IPS-11a (cell line): ENCODE data around the gene SYTL5.

Experiments used
- H3K4me3 ChIP-seq: one replicate; pipeline ENCODE4 v1.5.1; 2013; ENCODE audit warnings: low read depth, low read length, control low read depth

SYTL5 gene

DNA sequence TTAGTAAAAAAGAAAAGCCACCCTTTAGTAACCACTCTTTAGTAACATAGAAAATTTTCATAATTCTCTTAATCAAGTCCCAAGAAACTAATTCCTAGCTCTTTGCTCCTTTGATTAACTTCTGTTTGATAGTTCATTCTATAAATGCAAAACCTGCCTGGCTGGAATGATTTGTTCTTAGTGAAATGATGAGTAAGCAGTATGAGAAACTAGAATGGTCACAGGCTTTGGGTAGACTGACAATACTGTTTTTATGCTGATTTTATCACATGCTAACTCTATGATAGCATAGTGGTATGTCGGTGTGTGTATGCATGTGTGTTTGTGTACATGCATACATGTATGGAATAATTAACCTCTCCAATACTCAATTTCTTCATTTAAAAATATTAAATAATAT lies 81.2 kb downstream of the SYTL5 start:
- H3K4me3 ChIP-seq, result no peak overlapping the region

- H3K4me3 ChIP-seq, result no peak overlapping the region
Observed at GRCh38 chrX:38089173-38089982, 83.0 kb downstream of the SYTL5 start.

- H3K4me3 ChIP-seq, result no peak overlapping the region
Observed at GRCh38 chrX:38095971-38096529, 89.7 kb downstream of the SYTL5 start.

GRCh38 chrX:38099688-38100087 lies 93.3 kb downstream of the SYTL5 start:
- no peak overlapping the region for H3K4me3 ChIP-seq

DNA sequence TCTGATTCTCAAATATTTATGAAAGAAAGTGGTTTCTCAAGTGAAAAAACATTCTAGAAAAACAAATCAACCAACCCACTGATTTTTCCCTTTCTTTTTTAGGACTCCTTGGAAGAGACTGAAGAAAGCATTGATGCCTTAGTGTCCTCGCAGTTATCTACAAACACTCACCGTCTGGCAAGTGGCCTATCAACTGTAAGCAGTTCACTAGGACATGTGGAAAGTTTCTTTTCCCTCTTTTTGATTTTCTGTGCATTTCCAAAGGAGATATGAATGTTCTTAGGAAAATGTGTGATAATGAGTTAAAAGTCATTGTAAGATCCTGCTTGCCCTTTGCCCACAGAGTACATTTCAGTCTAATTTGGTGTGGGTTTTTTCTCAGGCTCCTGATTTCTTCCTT lies 95.9 kb downstream of the SYTL5 start:
- H3K4me3 ChIP-seq, result no peak overlapping the region

DNA sequence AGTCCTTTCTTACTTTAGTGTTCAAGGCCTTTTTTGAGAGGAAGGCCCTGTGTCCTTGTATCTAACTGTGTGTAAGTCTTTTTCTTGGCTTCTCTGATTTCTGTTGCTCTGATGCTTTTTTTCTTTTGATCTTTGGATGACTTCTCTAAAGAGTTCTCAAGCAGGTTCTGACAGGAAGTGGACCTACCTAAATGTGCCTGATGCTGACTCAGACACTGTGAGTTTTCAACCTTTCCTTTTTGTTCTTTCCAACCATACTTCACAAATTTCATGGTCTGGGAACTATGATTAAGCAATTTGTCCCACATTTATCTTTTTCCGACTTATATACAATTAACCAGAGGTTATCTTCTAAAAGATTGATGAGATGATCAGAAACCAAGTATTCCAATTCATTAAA lies 96.5 kb downstream of the SYTL5 start:
- no peak overlapping the region for H3K4me3 ChIP-seq

GRCh38 chrX:38103857-38104812 lies 97.8 kb downstream of the SYTL5 start:
- no peak overlapping the region for H3K4me3 ChIP-seq

- no peak overlapping the region for H3K4me3 ChIP-seq
Observed at GRCh38 chrX:38105216-38105725, 98.9 kb downstream of the SYTL5 start.

- H3K4me3 ChIP-seq, result no peak overlapping the region
Observed at GRCh38 chrX:38106991-38107655, 100.8 kb downstream of the SYTL5 start.

GRCh38 chrX:38108364-38108763 lies 102.0 kb downstream of the SYTL5 start:
- H3K4me3 ChIP-seq, result no peak overlapping the region

- H3K4me3 ChIP-seq, result no peak overlapping the region
Observed at GRCh38 chrX:38109042-38109898, 102.9 kb downstream of the SYTL5 start.

GRCh38 chrX:38110231-38110630 lies 103.9 kb downstream of the SYTL5 start:
- no peak overlapping the region for H3K4me3 ChIP-seq

GRCh38 chrX:38111196-38111595 lies 104.8 kb downstream of the SYTL5 start:
- H3K4me3 ChIP-seq, result no peak overlapping the region

DNA sequence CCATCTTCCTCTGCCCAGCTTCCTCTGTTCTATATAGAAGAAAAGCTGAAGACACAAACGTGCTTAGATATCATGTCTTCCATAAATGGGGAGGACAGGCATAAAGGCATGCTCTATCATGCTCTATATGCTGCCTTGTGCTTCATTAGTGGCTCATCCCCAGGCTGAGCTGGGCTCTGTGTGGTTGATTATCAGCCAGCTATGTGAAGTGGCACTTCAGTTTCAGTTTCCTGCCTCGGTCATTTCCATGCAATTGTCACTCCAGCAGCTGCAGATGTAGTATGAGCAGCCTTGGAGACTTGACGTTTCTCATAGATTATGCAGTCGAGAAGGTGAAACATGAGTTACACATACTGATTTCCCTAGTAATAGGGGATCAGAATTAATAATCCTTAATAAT lies 106.2 kb downstream of the SYTL5 start:
- H3K4me3 ChIP-seq, result no peak overlapping the region

DNA sequence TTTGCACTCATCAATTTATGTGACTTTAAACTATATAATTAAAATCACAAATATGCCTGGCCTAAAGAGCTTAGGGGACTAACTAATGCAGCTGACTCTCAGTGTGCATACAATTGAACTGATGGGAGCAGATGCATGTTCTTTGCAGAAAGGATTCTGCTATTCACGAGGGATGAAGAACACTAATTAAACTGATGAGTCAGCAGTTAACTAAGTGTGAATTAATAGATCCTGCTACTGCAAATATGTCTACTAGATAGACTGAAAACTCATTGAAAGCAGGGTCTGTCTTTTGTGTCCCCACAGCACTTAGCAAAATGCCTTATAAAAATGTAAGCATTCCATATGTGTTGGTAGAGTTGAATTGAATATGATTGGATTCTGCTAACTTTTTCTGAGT lies 110.4 kb downstream of the SYTL5 start:
- H3K4me3 ChIP-seq, result no peak overlapping the region

DNA sequence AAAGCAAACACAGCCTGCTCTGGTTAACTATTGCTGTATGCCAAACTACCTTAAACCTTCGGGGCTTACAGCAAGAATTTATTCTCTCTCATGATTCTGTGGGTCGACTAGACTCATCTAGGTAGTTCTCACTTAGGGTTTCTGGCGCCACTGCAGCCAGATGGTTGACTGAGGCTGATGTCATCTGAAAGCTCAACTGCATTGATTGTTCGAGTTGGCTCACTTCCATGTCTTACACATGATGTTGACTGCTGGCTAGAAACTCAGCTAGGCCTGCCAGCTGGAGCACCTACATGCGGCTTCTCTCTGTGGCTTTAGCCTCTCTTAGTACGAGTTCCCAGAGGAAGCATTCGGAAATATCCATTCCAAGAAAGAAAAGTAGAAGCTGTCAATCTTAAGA lies 111.1 kb downstream of the SYTL5 start:
- H3K4me3 ChIP-seq, result no peak overlapping the region

DNA sequence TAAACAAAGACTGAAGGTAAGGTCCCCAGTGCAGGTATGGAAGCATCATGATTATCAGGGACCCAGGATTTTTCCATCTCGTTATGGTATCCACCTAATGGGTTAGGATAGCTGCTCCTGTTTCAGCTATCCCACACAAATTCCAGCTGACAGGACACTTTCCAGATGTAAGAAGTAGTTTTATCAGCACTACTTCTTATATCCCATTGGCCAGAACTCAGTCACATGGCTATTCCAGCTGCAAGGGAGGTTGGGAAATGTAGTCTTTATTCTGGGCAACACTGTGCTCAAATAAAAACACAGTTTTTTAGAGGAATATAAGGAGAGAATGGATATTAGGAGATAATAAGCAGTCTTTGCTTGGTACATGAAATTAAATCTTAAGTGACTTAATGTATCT lies 117.6 kb downstream of the SYTL5 start:
- H3K4me3 ChIP-seq, result no peak overlapping the region

- H3K4me3 ChIP-seq, result no peak overlapping the region
Observed at GRCh38 chrX:38126179-38126578, 119.8 kb downstream of the SYTL5 start.

DNA sequence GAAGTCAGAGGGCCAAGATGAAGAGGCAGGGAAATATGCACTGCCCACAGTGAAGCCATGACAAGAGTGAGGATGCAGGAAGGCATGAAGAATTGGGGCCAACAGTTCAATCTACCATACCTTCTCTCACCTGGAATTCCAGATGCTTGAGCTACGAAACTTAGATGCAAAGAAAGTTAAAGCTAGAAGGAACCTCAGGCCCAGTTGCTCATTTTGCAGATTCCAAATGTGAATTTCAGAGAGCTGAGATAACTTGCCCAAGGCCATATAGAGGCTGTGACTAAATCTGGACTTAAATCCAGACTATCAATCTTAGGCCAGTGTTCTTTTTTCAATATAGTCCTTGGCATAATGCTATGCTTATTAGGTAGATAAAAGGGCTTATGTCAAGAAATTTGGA lies 121.6 kb downstream of the SYTL5 start:
- H3K4me3 ChIP-seq, result no peak overlapping the region

DNA sequence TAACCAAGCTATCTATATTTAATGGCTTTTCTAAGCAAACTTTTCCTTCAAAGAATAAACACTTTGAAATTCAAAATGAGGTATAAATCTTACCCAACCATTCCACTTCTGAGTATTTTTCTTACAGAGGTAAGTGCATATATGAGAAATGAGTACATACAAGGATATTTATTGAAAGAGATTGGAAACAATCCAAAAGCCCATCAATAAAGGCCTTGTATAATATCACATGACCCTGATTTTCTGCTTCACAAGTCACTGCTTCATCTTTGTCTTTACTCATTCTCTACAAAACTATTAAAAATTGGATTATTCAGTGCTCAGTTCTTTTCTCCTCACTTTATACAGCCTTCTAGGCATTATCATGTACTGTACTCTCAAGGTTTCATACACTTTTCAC lies 123.0 kb downstream of the SYTL5 start:
- H3K4me3 ChIP-seq, result no peak overlapping the region
